HG03342 (cell line): ENCODE measurements around the gene S100PBP.
A peak's percentile ranks its signal among the peaks of the same experiment; 100 is the strongest.

ENCODE experiments used
- ATAC-seq: cut with Tn5 transposase; IDR thresholded peaks from one replicate; pipeline ENCODE4 v1.9.1; 2021; ENCODE audit warnings: mild to moderate bottlenecking, moderate library complexity; ENCODE audit not compliant: unreplicated experiment

The S100PBP gene

GRCh38 chr1:32817159-32817814, at the start of gene S100PBP, which contains the start of gene YARS1:
TSS of gene S100PBP (plus strand) at chr1:32817653. CDS start at chr1:32826100, 8,447 bp downstream.
TSS of gene YARS1 (minus strand) at chr1:32817358. CDS start at chr1:32817244, 114 bp downstream.
- peak; percentile 84 for ATAC-seq

DNA sequence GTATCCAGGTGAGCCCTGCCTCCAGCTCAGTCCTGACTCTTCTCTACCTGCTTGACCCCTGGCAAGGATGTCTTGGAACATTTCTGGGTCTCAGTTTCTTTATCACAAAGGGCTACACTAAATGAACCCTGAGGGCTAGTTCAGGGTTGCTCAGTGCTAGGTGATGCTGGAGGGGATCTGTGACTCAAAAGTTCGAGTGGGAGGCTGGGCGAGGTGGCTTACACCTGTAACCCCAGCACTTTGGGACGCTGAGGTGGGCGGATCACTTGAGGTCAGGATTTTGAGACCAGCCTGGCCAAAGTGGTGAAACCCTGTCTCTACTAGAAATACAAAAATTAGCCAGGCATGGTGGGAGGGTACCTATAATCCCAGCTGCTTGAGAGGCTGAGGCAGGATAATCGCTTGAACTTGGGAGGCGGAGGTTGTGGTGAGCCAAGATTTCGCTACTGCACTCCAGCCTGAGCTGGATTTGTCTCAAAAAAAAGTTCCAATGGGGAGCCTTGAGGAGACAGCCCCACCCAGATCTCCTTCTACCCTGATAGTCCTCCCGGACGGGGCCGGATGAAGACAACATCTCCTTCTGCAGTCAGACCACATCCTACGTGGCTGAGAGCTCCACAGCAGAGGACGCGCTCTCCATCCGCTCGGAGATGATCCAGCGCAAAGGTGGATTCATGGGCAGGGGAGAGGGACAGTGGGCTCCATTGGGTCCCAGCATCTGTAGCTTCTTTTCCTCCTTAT, 49.2 kb upstream of the S100PBP start:
- ATAC-seq = no peak

DNA sequence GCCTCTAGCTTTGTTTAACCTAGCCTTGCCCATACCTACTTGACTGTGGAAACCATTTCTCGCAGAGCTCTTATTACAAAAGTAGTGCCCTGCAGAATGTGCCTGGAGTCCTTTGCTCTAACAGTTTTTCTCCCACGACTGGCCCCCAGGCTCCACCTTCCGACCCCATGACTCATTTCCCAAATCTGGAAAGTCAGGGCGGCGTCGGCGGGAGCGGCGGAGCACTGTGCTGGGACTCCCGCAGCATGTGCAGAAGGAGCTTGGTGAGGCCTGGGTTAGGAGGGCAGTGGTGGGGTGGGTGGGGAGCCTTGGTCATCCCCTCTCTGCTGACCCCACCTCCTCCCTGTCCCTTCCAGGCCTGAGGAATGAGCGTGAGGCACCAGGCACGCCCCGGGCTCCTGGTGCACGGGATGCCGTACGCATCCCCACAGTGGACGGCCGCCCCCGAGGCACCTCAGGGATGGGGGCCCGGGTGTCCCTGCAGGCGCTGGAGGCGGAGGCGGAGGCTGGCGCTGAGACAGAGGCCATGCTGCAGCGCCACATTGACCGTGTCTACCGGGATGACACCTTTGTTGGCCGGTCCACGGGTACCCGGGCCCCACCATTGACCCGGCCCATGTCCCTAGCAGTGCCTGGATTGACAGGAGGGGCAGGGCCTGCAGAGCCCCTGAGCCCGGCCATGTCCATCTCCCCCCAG, 47.8 kb upstream of the S100PBP start:
- ATAC-seq = no peak

DNA sequence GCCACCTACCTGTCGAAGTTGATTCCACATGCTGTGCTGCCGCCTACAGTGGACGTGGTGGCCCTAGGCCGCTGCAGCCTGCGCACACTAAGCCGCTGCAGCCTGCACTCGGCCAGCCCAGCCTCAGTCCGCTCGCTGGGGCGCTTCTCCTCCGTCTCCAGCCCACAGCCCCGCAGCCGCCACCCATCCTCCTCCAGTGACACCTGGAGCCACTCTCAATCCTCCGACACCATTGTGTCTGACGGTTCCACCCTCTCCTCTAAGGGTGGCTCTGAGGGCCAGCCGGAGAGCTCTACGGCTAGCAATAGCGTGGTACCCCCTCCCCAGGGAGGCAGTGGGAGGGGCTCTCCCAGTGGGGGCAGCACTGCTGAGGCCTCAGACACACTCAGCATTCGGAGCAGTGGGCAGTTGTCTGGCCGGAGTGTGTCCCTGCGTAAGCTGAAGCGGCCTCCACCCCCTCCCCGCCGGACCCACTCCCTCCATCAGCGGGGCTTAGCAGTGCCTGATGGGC, 47.2 kb upstream of the S100PBP start:
- no peak for ATAC-seq

GRCh38 chr1:32770741-32771548, 46.5 kb upstream of the S100PBP start:
- ATAC-seq = no peak

DNA sequence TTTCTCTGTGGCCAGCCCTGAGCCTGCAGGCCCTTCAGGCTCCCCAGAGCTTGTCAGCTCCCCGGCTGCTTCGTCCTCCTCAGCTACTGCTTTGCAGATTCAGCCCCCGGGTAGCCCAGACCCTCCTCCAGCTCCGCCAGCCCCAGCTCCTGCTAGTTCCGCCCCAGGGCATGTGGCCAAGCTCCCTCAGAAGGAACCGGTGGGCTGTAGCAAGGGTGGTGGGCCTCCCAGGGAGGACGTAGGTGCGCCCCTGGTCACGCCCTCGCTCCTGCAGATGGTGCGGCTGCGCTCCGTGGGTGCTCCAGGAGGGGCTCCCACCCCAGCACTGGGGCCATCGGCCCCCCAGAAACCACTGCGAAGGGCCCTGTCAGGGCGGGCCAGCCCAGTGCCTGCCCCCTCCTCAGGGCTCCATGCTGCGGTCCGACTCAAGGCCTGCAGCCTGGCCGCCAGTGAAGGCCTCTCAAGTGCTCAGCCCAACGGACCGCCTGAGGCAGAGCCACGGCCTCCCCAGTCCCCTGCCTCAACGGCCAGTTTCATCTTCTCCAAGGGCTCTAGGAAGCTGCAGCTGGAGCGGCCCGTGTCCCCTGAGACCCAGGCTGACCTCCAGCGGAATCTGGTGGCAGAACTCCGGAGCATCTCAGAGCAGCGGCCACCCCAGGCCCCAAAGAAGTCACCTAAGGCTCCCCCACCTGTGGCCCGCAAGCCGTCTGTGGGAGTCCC, 45.7 kb upstream of the S100PBP start:
- no peak for ATAC-seq

DNA sequence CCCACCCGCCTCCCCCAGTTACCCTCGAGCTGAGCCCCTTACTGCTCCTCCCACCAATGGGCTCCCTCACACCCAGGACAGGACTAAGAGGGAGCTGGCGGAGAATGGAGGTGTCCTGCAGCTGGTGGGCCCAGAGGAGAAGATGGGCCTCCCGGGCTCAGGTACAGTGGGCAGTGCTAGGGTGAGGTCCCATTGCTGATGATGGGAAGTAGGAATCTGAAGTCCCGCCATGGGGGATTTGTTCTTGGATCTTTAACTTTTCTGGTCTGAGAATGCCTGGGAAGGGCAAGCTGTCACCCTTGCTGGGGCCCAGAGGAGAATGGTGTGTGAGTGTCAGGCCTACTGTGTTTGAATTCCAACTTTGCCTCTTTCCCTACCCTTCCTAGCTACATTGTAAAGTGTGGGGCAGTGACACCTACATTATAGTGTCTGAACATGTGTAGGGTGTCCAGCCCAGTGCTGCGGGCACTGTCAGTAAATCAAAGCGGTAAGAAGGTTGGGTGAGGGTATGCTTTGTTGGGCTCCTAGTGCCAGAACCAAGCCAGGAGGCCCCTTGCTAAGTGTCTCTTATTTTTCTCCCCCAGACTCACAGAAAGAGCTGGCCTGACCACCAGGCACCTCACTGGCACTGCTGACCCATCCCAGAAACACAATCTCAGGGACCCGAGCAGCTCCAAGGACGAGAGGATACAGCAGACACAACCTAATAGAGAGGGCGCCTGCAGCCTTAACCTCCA, 45.0 kb upstream of the S100PBP start:
- no peak for ATAC-seq

- ATAC-seq = no peak
These were observed 44.3 kb upstream of the S100PBP start for GRCh38 chr1:32773018-32773763.

DNA sequence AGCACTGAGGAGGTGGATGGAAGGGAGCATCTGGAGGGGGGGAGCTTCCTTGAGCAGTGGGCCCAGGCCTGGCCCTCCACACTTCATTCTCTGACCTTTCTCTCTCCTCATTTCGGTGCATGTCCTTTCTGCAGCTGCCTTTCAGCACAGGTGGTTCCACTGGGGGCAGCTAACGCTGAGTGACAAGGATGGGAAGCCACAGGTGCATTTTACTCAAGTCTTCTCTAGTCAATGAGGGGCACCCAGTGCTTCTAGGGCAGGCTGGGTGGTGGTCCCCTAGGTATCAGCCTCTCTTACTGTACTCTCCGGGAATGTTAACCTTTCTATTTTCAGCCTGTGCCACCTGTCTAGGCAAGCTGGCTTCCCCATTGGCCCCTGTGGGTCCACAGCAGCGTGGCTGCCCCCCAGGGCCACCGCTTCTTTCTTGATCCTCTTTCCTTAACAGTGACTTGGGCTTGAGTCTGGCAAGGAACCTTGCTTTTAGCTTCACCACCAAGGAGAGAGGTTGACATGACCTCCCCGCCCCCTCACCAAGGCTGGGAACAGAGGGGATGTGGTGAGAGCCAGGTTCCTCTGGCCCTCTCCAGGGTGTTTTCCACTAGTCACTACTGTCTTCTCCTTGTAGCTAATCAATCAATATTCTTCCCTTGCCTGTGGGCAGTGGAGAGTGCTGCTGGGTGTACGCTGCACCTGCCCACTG, 43.5 kb upstream of the S100PBP start:
- ATAC-seq = no peak

DNA sequence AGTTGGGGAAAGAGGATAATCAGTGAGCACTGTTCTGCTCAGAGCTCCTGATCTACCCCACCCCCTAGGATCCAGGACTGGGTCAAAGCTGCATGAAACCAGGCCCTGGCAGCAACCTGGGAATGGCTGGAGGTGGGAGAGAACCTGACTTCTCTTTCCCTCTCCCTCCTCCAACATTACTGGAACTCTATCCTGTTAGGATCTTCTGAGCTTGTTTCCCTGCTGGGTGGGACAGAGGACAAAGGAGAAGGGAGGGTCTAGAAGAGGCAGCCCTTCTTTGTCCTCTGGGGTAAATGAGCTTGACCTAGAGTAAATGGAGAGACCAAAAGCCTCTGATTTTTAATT, 43.0 kb upstream of the S100PBP start:
- no peak for ATAC-seq

GRCh38 chr1:32774950-32775634, 42.4 kb upstream of the S100PBP start:
- ATAC-seq = no peak

DNA sequence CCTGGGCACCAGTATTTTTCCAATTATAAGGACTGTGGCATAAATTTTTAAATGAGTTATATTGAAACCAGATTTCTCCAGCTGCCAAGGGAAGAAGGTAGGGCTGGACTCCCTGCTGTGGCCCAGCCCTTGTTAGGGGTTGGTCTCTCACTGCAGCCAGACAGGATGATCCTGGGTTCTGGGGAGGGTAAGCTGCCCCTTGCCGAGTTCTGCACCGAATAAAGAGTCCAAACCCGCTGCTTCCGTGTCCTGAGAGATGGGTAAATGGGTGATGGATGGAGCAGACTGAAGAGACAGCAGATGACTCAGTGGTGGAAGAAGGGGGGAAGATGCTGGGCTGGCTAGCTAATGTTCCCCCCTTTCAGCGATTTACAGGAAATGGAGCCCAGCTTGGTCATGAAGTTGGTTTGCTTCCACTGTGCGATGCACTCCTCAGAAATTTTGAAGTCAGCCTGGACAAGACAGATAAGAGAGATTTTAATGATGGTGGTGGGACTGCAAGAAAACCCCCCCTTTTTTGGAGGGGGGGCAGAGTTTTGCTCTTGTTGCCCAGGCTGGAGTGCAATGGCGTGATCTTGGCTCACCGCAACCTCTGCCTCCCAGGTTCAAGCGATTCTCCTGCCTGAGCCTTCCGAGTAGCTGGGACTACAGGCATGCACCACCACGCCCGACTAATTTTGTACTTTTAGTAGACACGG, 41.7 kb upstream of the S100PBP start:
- ATAC-seq = no peak

DNA sequence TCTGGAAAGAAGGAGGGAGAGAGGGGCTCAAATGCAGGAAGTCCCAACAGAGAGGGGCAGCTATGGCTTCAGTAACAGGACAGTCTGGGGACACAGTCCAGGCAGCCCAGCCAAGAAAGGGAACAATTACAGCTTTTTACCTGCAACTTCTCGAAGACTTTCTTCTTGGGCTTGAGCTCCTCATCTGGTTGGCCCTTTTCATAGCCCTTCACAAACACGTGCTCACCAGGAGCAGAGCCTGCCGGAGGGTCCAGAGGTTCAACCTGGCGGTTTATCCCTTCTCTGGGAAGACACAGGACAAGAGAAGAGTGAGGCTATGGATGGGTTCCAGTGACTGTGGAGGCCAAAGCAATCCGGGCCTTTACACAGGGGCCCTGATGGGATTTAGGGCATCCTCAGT, 38.2 kb upstream of the S100PBP start:
- no peak for ATAC-seq

DNA sequence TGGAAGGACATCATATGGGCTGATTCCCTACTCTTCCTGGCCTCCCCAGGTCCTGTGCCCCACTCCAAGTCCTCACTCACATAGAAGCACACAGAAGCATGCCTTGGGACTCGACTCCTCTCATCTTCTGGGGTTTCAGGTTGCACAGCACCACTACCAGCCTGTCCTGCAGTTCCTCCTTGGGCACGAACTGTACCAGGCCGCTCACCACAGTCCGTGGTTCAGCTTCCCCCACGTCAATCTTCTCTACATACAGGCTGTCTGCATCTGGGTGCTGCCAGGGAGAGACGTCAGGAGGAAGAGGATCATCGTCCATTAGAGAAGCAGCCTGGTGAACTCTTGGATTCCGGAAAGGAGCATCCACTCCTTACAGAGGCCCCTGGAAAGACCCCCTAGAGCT, 37.4 kb upstream of the S100PBP start:
- no peak for ATAC-seq

- ATAC-seq = no peak
These were observed 36.7 kb upstream of the S100PBP start for GRCh38 chr1:32780628-32781234.

GRCh38 chr1:32782086-32782485, 35.4 kb upstream of the S100PBP start:
- ATAC-seq = no peak

- ATAC-seq = no peak
These were observed 33.6 kb upstream of the S100PBP start for GRCh38 chr1:32783851-32784250.
